Adrenal gland (tissue), 12 donors: ENCODE results near the gene PHKG1. TPM values are rescaled to one million over a fixed set of nuclear protein-coding genes. Genes with fewer than 3 reads are reported as not detected.
"Not testable (repeated sequence)": the region's sequence is repeated elsewhere in the genome, so short reads cannot be mapped to it uniquely, and the experiment has no call there.

Experiments
- DNase-seq, 7 donors: peaks; one replicate each; pipeline ENCODE4 v3.0.0-alpha.2; 2019 to 2020
- H3K27ac ChIP-seq, 5 donors: fragments of 200-600 bp; sonication (generic) in 4 of 5; 1 replicate in 3 of 5; 2 replicates in 2 of 5; pipeline versions ENCODE4 v1.5.1 to v1.8.0; 2016 to 2020; ENCODE audit warnings: mild to moderate bottlenecking in 1 of 5
- H3K27me3 ChIP-seq: fragments of 200-600 bp; 2 replicates; pipeline ENCODE4 v1.8.0; 2021
- H3K36me3 ChIP-seq, 2 donors: fragments of 200-600 bp; replicated peaks in 1 of 2; 1 replicate in 1 of 2; 2 replicates in 1 of 2; pipeline versions ENCODE4 v1.5.1 to v1.8.0; 2018 to 2022
- H3K4me1 ChIP-seq, 2 donors: fragments of 200-600 bp; replicated peaks in 1 of 2; 1 replicate in 1 of 2; 2 replicates in 1 of 2; pipeline versions ENCODE4 v1.5.1 to v1.8.0; 2018 to 2021
- H3K4me3 ChIP-seq, 4 donors: fragments of 200-600 bp; sonication (generic) in 3 of 4; one replicate each; pipeline ENCODE4 v1.5.1; 2016 to 2018
- H3K9me3 ChIP-seq, 3 donors: fragments of 200-600 bp; sonication (generic) in 1 of 3; replicated peaks in 1 of 3; 1 replicate in 2 of 3; 2 replicates in 1 of 3; pipeline versions ENCODE4 v1.5.1 to v1.8.0; 2016 to 2021
- POLR2A ChIP-seq, 2 donors: fragments of 450-650 bp; IDR thresholded peaks; one replicate each; pipeline ENCODE4 v1.6.1; 2017; ENCODE audit warnings: antibody characterized with exemption in 2 of 2, mild to moderate bottlenecking in 2 of 2, moderate library complexity in 1 of 2
- WGBS, 4 donors: extraction: QIAGEN DNeasy Blood & Tissue Kit in 2 of 4; methylation state at CpG; one replicate each; pipeline versions ENCODE4 v1.1.5 to v1.1.7; 2013 to 2017; 5-methylcytosine and 5-hydroxymethylcytosine counted together
- intact Hi-C, 2 donors: fragments of 100-400 bp; cut with DNase I; formaldehyde crosslinking; loops; one replicate each; pipeline versions ENCODE4 v1.14.1 to v1.15.0; 2022 to 2023
- polyA plus RNA-seq, 3 donors: library from polyadenylated mRNA; stranded (reverse); fragments of 200-250 nt in 2 of 3; fragments of 350-450 nt in 1 of 3; fragmentation: Illumina TruSeq in 1 of 3; extraction: RNeasy Lipid Tissue Mini Kit (QIAGEN cat#74804) in 1 of 3; gene quantifications; one replicate each; pipeline ENCODE4 v1.2.3, GENCODE V29; 2013 to 2014
- total RNA-seq, 9 donors: library from RNA; depleted of rRNA in 4 of 9; stranded (reverse); fragments of >200 nt in 4 of 9; fragments of 120-200 nt in 1 of 9; fragmentation: NEBNext Ultra II Directional in 1 of 9; extraction: Animal tissue kit (Norgen Biotek cat#: 25700) in 1 of 9; gene quantifications; one replicate each; pipeline versions ENCODE4 v1.1.0 to v1.2.4, GENCODE V29; 2013 to 2023
- TF ChIP-seq, protein P1 (sequence below), 6 experiments: fragments of 450-650 bp in 4 of 6; fragments of 200-600 bp in 2 of 6; sonication (generic) in 1 of 6; IDR thresholded peaks; 1 replicate in 5 of 6; 2 replicates in 1 of 6; pipeline versions ENCODE4 v1.5.1 to v1.8.0; 2016 to 2021; ENCODE audit warnings: antibody characterized with exemption in 6 of 6, mild to moderate bottlenecking in 2 of 6, moderate library complexity in 1 of 6
- donor health status: healthy with polysubstance abuse.
- donor health status: Bipolar disorder and iron deficiency.
- donor health status: DM: yes; HTN: yes; CAD: no.
- donor health status: DM: no; HTN: no; CAD: no.
- donor health status: DM: no; HTN: no; CAD: no.
- donor health status: DM: yes; HTN: yes; CAD: no.

The PHKG1 gene
- total and polyA plus RNA-seq, 12 donors: 0.60 to 10.2 (median 5.7) TPM

DNA sequence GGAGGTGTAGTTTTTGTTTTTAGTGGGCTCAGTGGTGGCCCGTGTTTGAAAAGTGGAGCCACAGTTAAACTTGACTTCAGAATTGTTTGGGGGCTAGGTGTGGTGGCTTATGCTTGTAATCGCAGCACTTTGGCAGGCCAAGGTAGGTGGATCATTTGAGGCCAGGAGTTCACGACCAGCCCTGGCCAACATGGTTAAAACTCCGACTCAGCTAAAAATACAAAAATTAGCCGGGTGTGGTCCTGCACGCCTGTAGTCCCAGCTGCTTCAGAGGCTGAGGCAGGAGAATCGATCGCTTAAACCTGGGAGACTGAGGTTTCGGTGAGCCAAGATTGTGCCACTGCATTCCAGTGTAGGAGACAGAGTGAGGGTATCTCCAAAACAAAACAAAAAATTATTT is 39.4 kb downstream of the PHKG1 start:
- H3K27me3 ChIP-seq: no peaks in the 10 kb centered on the region
- peaks cover 0 to 59% of the 10 kb centered on the region in 2 donors for H3K36me3 ChIP-seq
- intact Hi-C loops: no loop called here
- TF ChIP-seq, protein P1, sequence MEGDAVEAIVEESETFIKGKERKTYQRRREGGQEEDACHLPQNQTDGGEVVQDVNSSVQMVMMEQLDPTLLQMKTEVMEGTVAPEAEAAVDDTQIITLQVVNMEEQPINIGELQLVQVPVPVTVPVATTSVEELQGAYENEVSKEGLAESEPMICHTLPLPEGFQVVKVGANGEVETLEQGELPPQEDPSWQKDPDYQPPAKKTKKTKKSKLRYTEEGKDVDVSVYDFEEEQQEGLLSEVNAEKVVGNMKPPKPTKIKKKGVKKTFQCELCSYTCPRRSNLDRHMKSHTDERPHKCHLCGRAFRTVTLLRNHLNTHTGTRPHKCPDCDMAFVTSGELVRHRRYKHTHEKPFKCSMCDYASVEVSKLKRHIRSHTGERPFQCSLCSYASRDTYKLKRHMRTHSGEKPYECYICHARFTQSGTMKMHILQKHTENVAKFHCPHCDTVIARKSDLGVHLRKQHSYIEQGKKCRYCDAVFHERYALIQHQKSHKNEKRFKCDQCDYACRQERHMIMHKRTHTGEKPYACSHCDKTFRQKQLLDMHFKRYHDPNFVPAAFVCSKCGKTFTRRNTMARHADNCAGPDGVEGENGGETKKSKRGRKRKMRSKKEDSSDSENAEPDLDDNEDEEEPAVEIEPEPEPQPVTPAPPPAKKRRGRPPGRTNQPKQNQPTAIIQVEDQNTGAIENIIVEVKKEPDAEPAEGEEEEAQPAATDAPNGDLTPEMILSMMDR (IDR thresholded peaks at IDR 0.05): no peak
- TF ChIP-seq POLR2A (IDR thresholded peaks at IDR 0.05): no peak
- 77 to 87% (median 81%) methylated on average over 9 of the region's 9 CpGs for WGBS, 4 donors
- no peaks in the 10 kb centered on the region for H3K9me3 ChIP-seq
- peak overlapping the region in 1 of 5 donors; percentile 19 for H3K27ac ChIP-seq
- DNase-seq: peak in 1 of 7 donors; percentile 1
- H3K4me3 ChIP-seq: no peak overlapping the region
- peaks cover 4 to 42% of the 10 kb centered on the region in 2 donors for H3K4me1 ChIP-seq

DNA sequence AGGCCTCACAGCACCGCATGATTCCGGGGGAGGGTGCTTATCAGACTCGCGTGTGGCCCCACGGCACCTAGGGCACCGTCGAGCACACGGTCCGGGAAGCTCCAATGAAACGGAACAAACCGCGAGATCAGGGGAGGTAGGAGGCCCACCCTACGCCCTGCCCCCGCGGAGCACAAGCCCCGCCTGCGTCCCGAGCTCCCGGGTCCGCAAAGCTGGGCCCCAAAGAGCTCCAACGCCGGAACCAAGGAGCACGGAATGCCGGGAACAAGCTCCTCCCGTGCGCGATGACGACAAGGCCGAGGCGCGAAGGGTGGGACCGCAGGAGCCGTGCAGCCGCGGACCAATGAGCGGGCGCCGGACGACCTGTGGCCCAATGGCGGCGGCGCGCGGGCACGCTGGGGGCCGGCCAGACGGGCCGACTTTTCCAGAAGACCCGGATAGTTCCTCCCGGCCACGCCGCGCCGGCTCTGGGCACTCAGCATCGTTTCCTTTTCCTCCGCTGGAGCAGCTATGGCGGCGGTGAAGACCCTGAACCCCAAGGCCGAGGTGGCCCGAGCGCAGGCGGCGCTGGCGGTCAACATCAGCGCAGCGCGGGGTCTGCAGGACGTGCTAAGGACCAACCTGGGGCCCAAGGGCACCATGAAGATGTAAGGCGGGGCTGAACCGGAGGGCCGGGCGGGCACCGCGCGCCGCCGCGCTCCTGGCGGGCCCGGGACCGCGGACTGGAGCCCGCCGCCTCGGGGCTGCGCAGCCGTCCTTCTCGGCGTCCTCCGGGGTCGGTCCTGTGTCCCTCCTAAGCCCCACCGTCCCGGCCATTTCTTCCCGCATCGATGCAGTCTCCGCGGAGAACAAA is 41.2 kb downstream of the PHKG1 start, which contains the start of the genes CCT6A and PSPH:
Gene CCT6A, plus strand, starts transcription at position 427 of the 853 bp plus-strand sequence. Its CDS starts 84 bp downstream, at position 511.
Gene PSPH, minus strand, starts transcription at position 106 of the 853 bp plus-strand sequence. CDS start 30,232 bp downstream, outside the sequence.
- H3K27ac ChIP-seq: peak within 1 kb of the TSS; percentile 53 to 96 (median 89)
- no peaks in the 10 kb centered on the region for H3K27me3 ChIP-seq
- peaks cover 12 to 54% of the 10 kb centered on the region in 2 donors for H3K4me1 ChIP-seq
- peak within 1 kb of the TSS; percentile 23 to 95 (median 79) for H3K4me3 ChIP-seq
- H3K36me3 ChIP-seq: peaks cover 0 to 41% of the 10 kb centered on the region in 2 donors
- DNase-seq: peak; percentile 97 to 99 (median 98)
- intact Hi-C loops: no loop called here
- H3K9me3 ChIP-seq: no peaks in the 10 kb centered on the region
- whole genome bisulfite sequencing, 4 donors: 0 to 2% (median 0%) methylated on average over 2 to 97 of the region's 97 CpGs
- TF ChIP-seq, protein P1 (IDR thresholded peaks at IDR 0.05): no peak
- TF ChIP-seq POLR2A (IDR thresholded peaks at IDR 0.05): peak; percentile 80 to 94

DNA sequence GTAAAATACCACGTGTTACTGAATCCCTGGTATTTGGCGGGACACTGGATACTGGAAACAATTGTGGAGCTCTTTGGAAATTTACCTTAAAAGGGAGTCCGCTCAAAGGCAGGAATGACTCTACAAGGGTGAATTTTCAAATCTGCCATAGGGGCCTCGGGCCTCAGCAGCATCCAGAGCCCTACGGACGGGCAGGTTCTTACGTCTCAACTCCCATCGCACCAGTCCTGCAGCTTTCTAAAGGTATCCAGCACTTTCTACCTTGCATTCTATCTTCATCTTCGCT is 41.8 kb downstream of the PHKG1 start:
- peak overlapping the region; percentile 16 to 95 (median 40) for H3K4me3 ChIP-seq
- H3K36me3 ChIP-seq: peaks cover 0 to 35% of the 10 kb centered on the region in 2 donors
- peak overlapping the region; percentile 47 to 96 (median 89) for H3K27ac ChIP-seq
- DNase-seq: no peak
- no peak for TF ChIP-seq POLR2A (IDR thresholded peaks at IDR 0.05)
- TF ChIP-seq, protein P1 (IDR thresholded peaks at IDR 0.05): no peak
- H3K4me1 ChIP-seq: peaks cover 12 to 58% of the 10 kb centered on the region in 2 donors
- no peaks in the 10 kb centered on the region for H3K27me3 ChIP-seq
- intact Hi-C loops: no loop called here
- 1 to 2% (median 1%) methylated on average over 8 to 9 of the region's 9 CpGs for WGBS, 4 donors
- H3K9me3 ChIP-seq: no peaks in the 10 kb centered on the region

DNA sequence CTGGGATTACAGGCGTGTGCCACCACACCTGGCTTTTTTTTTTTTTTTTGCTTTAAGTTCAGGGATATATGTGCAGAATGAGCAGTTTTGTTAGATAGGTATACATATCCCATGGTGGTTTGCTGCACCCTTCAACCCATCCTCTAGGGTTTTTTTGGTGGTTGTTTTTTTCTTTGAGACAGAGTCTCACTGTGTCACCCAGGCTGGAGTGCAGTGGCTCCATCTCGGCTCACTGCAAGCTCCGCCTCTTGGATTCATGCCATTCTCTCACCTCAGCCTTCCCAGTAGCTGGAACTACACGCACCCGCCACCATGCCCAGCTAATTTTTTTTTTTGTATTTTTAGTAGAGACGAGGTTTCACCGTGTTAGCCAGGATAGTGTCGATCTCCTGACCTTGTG is 44.0 kb downstream of the PHKG1 start:
- Histone ChIP-seq H3K27ac (peak overlapping the region in 2 of 5 donors; percentile 58 to 62), H3K4me1 (peaks cover 12 to 48% of the 10 kb centered on the region in 2 donors), H3K36me3 (peaks cover 0 to 13% of the 10 kb centered on the region in 2 donors)
- 47 to 74% (median 61%) methylated on average over 8 of the region's 8 CpGs for WGBS, 4 donors
- H3K4me3 ChIP-seq, intact Hi-C loops, H3K27me3 ChIP-seq, H3K9me3 ChIP-seq: not testable (repeated sequence)
- peak in 5 of 7 donors; percentile 24 to 47 (median 37) for DNase-seq
